ENCODE data around the gene ZBTB38. TPM values are rescaled to one million over a fixed set of nuclear protein-coding genes. Genes with fewer than 3 reads are reported as not detected.

Gene ZBTB38
- total RNA-seq, 1 donor from 2014 or later, result 9.3 TPM

DNA sequence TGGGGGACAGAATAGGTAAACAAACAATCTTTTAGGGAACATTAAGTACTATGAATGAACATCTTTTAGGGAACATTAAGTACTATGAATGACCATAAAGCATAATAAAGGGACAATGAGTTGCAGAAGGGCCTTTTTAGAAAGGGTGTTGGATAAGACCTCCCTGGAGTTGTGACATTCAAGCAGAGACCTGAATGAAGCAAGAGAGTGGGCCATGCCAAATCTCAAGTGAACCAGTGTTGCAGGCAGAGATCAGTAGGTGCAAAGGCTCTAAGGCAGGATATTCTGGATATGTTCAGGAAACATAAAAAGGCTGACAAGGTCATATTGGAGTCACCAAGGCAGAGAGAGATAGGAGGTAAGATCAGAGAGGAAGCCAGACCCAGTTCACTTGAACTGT lies 29.4 kb upstream of the ZBTB38 start:
- DNase-seq, result no peak
- Mint-ChIP-seq H3K4me3 (ENCODE audit: unreplicated experiment) (no peak overlapping the region), H3K36me3 (ENCODE audit: unreplicated experiment) (peaks cover 4% of the 10 kb centered on the region), H3K27me3 (ENCODE audit: unreplicated experiment) (peaks cover 8% of the 10 kb centered on the region), H3K9me3 (ENCODE audit: unreplicated experiment) (peaks cover 2% of the 10 kb centered on the region), H3K27ac (ENCODE audit: unreplicated experiment) (no peak overlapping the region), H3K4me1 (ENCODE audit: low read depth, unreplicated experiment) (peaks cover 5% of the 10 kb centered on the region)
- TF ChIP-seq, protein P1, sequence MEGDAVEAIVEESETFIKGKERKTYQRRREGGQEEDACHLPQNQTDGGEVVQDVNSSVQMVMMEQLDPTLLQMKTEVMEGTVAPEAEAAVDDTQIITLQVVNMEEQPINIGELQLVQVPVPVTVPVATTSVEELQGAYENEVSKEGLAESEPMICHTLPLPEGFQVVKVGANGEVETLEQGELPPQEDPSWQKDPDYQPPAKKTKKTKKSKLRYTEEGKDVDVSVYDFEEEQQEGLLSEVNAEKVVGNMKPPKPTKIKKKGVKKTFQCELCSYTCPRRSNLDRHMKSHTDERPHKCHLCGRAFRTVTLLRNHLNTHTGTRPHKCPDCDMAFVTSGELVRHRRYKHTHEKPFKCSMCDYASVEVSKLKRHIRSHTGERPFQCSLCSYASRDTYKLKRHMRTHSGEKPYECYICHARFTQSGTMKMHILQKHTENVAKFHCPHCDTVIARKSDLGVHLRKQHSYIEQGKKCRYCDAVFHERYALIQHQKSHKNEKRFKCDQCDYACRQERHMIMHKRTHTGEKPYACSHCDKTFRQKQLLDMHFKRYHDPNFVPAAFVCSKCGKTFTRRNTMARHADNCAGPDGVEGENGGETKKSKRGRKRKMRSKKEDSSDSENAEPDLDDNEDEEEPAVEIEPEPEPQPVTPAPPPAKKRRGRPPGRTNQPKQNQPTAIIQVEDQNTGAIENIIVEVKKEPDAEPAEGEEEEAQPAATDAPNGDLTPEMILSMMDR (IDR thresholded peaks at IDR 0.05; ENCODE audit: partially characterized antibody, unreplicated experiment), result no peak

DNA sequence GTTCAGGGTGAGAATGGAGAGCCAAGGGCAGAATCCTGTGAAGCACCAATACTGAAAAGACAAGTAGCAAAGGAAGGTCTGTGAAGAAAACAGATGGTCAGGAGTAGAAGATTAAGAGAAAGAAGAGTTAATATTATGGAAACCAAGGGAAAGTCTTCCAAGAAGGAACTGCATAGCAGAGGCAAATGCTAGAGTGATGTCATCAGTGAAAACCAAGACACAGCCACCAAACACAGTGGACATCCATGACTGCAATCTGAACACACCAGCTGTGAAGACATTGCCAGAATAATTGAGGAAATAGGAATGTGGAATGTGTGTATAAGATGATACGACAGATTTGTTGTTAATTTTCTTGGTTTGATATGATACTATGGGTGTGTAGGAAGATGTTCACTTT lies 26.8 kb upstream of the ZBTB38 start:
- no peak overlapping the region for H3K4me3 Mint-ChIP-seq (ENCODE audit: unreplicated experiment)
- H3K4me1 Mint-ChIP-seq (ENCODE audit: low read depth, unreplicated experiment), result peaks cover 6% of the 10 kb centered on the region
- no peak overlapping the region for H3K27ac Mint-ChIP-seq (ENCODE audit: unreplicated experiment)
- TF ChIP-seq, protein P1 (IDR thresholded peaks at IDR 0.05; ENCODE audit: partially characterized antibody, unreplicated experiment), result no peak
- H3K27me3 Mint-ChIP-seq (ENCODE audit: unreplicated experiment), result peaks cover 3% of the 10 kb centered on the region
- H3K9me3 Mint-ChIP-seq (ENCODE audit: unreplicated experiment), result peaks cover 2% of the 10 kb centered on the region
- DNase-seq, result no peak
- peaks cover 4% of the 10 kb centered on the region for H3K36me3 Mint-ChIP-seq (ENCODE audit: unreplicated experiment)

DNA sequence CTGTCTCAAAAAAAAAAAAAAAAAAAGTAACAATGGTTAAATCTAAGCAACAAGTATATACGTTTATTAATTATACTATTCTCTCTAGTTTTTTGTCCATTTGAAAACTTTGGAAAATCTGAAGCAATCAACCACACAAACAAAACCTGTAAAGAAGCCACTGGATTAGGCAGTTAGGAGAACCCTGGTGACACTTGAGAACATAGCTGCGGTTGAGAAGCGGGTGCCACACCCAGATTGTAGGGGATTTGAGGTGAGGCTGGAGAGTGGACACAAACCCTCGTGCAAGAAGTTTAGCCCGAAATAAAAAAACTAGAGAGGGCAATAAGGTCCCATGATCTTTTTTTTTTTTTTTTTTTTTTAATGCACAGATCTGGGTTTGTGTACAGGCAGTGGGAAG lies 25.9 kb upstream of the ZBTB38 start:
- Mint-ChIP-seq H3K9me3 (ENCODE audit: unreplicated experiment) (peaks cover 2% of the 10 kb centered on the region), H3K27ac (ENCODE audit: unreplicated experiment) (no peak overlapping the region), H3K4me3 (ENCODE audit: unreplicated experiment) (no peak overlapping the region), H3K27me3 (ENCODE audit: unreplicated experiment) (peaks cover 1% of the 10 kb centered on the region), H3K4me1 (ENCODE audit: low read depth, unreplicated experiment) (peaks cover 6% of the 10 kb centered on the region), H3K36me3 (ENCODE audit: unreplicated experiment) (peaks cover 4% of the 10 kb centered on the region)
- no peak for DNase-seq
- TF ChIP-seq, protein P1 (IDR thresholded peaks at IDR 0.05; ENCODE audit: partially characterized antibody, unreplicated experiment), result no peak

DNA sequence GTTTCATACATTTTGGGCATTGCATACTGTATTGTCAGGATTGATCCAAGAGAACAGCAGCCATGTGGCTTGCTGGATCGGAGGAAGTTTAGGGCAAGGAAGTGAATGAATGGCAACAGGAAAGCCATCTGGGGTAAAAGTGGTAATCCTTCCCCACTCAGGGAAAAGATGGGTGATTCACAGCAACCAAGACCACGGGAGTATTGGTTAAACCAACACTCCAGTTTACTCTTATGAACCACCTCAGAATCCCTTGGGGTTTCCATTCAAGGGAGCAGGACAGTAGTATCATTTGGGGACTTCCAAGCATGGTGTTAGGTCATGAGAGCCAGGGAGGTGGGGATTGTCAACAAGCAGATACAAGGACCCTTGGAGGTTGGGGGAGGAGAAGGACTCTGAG lies 25.2 kb upstream of the ZBTB38 start:
- peaks cover 4% of the 10 kb centered on the region for H3K36me3 Mint-ChIP-seq (ENCODE audit: unreplicated experiment)
- H3K9me3 Mint-ChIP-seq (ENCODE audit: unreplicated experiment), result peaks cover 2% of the 10 kb centered on the region
- no peaks in the 10 kb centered on the region for H3K27me3 Mint-ChIP-seq (ENCODE audit: unreplicated experiment)
- H3K4me1 Mint-ChIP-seq (ENCODE audit: low read depth, unreplicated experiment), result peaks cover 5% of the 10 kb centered on the region
- no peak overlapping the region for H3K27ac Mint-ChIP-seq (ENCODE audit: unreplicated experiment)
- no peak overlapping the region for H3K4me3 Mint-ChIP-seq (ENCODE audit: unreplicated experiment)
- TF ChIP-seq, protein P1 (IDR thresholded peaks at IDR 0.05; ENCODE audit: partially characterized antibody, unreplicated experiment), result no peak
- DNase-seq, result no peak

DNA sequence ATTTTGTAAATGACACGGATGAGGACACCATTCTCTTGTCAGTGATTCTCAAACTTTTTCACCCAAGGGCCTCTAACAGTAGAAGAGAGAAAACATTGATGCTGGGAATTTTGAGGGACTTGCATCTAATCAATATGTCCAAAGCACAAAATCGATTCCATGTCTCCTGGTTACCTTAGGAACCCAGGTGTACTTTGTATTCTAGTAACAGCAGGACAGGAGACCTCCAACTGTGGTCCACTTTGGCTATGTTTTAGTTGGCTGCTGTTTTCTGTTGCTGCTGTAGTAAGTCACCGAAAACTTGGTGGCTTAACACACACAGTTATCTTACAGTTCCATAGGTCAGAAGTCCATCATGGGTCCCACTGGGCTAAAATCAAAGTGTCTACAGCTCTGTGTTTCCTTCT lies 24.4 kb upstream of the ZBTB38 start:
- Mint-ChIP-seq H3K4me3 (ENCODE audit: unreplicated experiment) (no peak overlapping the region), H3K9me3 (ENCODE audit: unreplicated experiment) (peaks cover 2% of the 10 kb centered on the region), H3K27ac (ENCODE audit: unreplicated experiment) (no peak overlapping the region), H3K4me1 (ENCODE audit: low read depth, unreplicated experiment) (peaks cover 5% of the 10 kb centered on the region), H3K27me3 (ENCODE audit: unreplicated experiment) (no peaks in the 10 kb centered on the region), H3K36me3 (ENCODE audit: unreplicated experiment) (peaks cover 4% of the 10 kb centered on the region)
- TF ChIP-seq, protein P1 (IDR thresholded peaks at IDR 0.05; ENCODE audit: partially characterized antibody, unreplicated experiment), result no peak
- DNase-seq, result no peak
